Mesendoderm (in vitro differentiated cells): Measurements from ENCODE around the gene P2RX2.

Experiments used
- DNase-seq: peaks from one replicate; pipeline ENCODE4 v3.0.0; 2013
- H2AK5ac ChIP-seq: 2 replicates; pipeline ENCODE4 v1.6.1; 2013; ENCODE audit warnings: low read length, inconsistent platforms
- H2BK120ac ChIP-seq: 2 replicates; pipeline ENCODE4 v1.6.1; 2013; ENCODE audit warnings: low read depth, mild to moderate bottlenecking, low read length, moderate library complexity, mixed read lengths
- H2BK15ac ChIP-seq: replicated peaks from 2 replicates; pipeline ENCODE4 v1.6.1; 2013; ENCODE audit warnings: low read depth, mild to moderate bottlenecking, moderate library complexity
- H2BK5ac ChIP-seq: 2 replicates; pipeline ENCODE4 v1.6.1; 2013; ENCODE audit warnings: low read length, inconsistent platforms
- H3K18ac ChIP-seq: 2 replicates; pipeline ENCODE4 v1.6.1; 2013; ENCODE audit warnings: mild to moderate bottlenecking, low read length, mixed read lengths
- H3K23ac ChIP-seq: one replicate; pipeline ENCODE4 v1.6.1; 2013; ENCODE audit warnings: low read length
- H3K27ac ChIP-seq: 2 replicates; pipeline ENCODE4 v1.5.1; 2013; ENCODE audit warnings: low read depth, mild to moderate bottlenecking, inconsistent platforms, low read length, moderate library complexity
- H3K27me3 ChIP-seq: 2 replicates; pipeline ENCODE4 v1.6.1; 2013; ENCODE audit warnings: low read length, control low read depth, mild to moderate bottlenecking, inconsistent platforms; ENCODE audit not compliant: insufficient read depth, poor library complexity
- H3K36me3 ChIP-seq: 2 replicates; pipeline ENCODE4 v1.6.1; 2013; ENCODE audit warnings: low read length, inconsistent platforms; ENCODE audit not compliant: control insufficient read depth, insufficient read depth
- H3K4ac ChIP-seq: one replicate; pipeline ENCODE4 v1.6.1; 2013; ENCODE audit warnings: low read depth, mild to moderate bottlenecking, low read length, moderate library complexity
- H3K4me1 ChIP-seq: 2 replicates; pipeline ENCODE4 v1.6.1; 2013; ENCODE audit warnings: low read depth, low read length, inconsistent platforms; ENCODE audit not compliant: control insufficient read depth
- H3K4me2 ChIP-seq: 2 replicates; pipeline ENCODE4 v1.6.1; 2013; ENCODE audit warnings: low read length
- H3K4me3 ChIP-seq: 2 replicates; pipeline ENCODE4 v1.5.1; 2013; ENCODE audit warnings: mild to moderate bottlenecking, low read length
- H3K56ac ChIP-seq: one replicate; pipeline ENCODE4 v1.6.1; 2013; ENCODE audit warnings: low read length
- H3K79me1 ChIP-seq: 2 replicates; pipeline ENCODE4 v1.6.1; 2013; ENCODE audit warnings: low read length, inconsistent platforms
- H3K79me2 ChIP-seq: 2 replicates; pipeline ENCODE4 v1.6.1; 2013; ENCODE audit warnings: mild to moderate bottlenecking, low read length; ENCODE audit not compliant: control insufficient read depth, insufficient read depth
- H3K9ac ChIP-seq: 2 replicates; pipeline ENCODE4 v1.6.1; 2013; ENCODE audit warnings: low read length, inconsistent platforms
- H4K5ac ChIP-seq: one replicate; pipeline ENCODE4 v1.6.1; 2013; ENCODE audit warnings: low read length
- H4K8ac ChIP-seq: one replicate; pipeline ENCODE4 v1.6.1; 2013; ENCODE audit warnings: low read depth, mild to moderate bottlenecking, control low read depth, low read length, moderate library complexity
- WGBS: extraction: QIAGEN DNeasy Blood & Tissue Kit; methylation state at CpG from one replicate; pipeline ENCODE4 v1.1.7; 2013; ENCODE audit warnings: low lambda C conversion rate, missing lambda C conversion rate; ENCODE audit not compliant: insufficient coverage; ENCODE audit errors: extremely low coverage; 5-methylcytosine and 5-hydroxymethylcytosine counted together

The P2RX2 gene

GRCh38 chr12:132610051-132610759 is 8.4 kb upstream of the P2RX2 start, which contains the start of gene LRCOL1:
LRCOL1 (minus strand) TSS chr12:132610582; CDS start chr12:132606251, 4,331 bp downstream.
- H4K8ac ChIP-seq: no peak within 1 kb of the TSS
- peak within 1 kb of the TSS; percentile 6 for H3K23ac ChIP-seq
- H2BK5ac ChIP-seq: no peak within 1 kb of the TSS
- no peak within 1 kb of the TSS for H3K9ac ChIP-seq
- H4K5ac ChIP-seq: no peak within 1 kb of the TSS
- H3K18ac ChIP-seq: no peak within 1 kb of the TSS
- no peak for DNase-seq
- no peaks in the 10 kb centered on the region for H3K36me3 ChIP-seq
- H3K79me1 ChIP-seq: no peaks in the 10 kb centered on the region
- WGBS: no CpG with 5 or more reads among the region's 35 CpGs
- H3K4me2 ChIP-seq: no peak within 1 kb of the TSS
- no peak within 1 kb of the TSS for H2BK15ac ChIP-seq
- no peaks in the 10 kb centered on the region for H3K27me3 ChIP-seq
- no peak within 1 kb of the TSS for H2AK5ac ChIP-seq
- no peak within 1 kb of the TSS for H2BK120ac ChIP-seq
- no peak within 1 kb of the TSS for H3K27ac ChIP-seq
- H3K56ac ChIP-seq: no peak within 1 kb of the TSS
- no peaks in the 10 kb centered on the region for H3K4me1 ChIP-seq
- no peak within 1 kb of the TSS for H3K4ac ChIP-seq
- no peak within 1 kb of the TSS for H3K4me3 ChIP-seq
- H3K79me2 ChIP-seq: no peaks in the 10 kb centered on the region

- H3K4me2 ChIP-seq: no peak overlapping the region
- no peak overlapping the region for H3K18ac ChIP-seq
- H3K27me3 ChIP-seq: no peaks in the 10 kb centered on the region
- H2BK5ac ChIP-seq: no peak overlapping the region
- H3K4me1 ChIP-seq: no peaks in the 10 kb centered on the region
- no peak overlapping the region for H2BK120ac ChIP-seq
- DNase-seq: no peak
- H4K5ac ChIP-seq: no peak overlapping the region
- no peak overlapping the region for H3K27ac ChIP-seq
- H3K4me3 ChIP-seq: no peak overlapping the region
- H3K36me3 ChIP-seq: no peaks in the 10 kb centered on the region
- no peak overlapping the region for H3K4ac ChIP-seq
- WGBS: no CpG with 5 or more reads among the region's 33 CpGs
- no peak overlapping the region for H3K23ac ChIP-seq
- H3K79me2 ChIP-seq: no peaks in the 10 kb centered on the region
- H4K8ac ChIP-seq: no peak overlapping the region
- H3K56ac ChIP-seq: no peak overlapping the region
- H3K79me1 ChIP-seq: no peaks in the 10 kb centered on the region
- H3K9ac ChIP-seq: no peak overlapping the region
- no peak overlapping the region for H2BK15ac ChIP-seq
- H2AK5ac ChIP-seq: no peak overlapping the region
Observed at GRCh38 chr12:132610866-132611602, 7.5 kb upstream of the P2RX2 start.

GRCh38 chr12:132611620-132612019 is 7.0 kb upstream of the P2RX2 start:
- Histone ChIP-seq H3K18ac (no peak overlapping the region), H3K4ac (no peak overlapping the region), H2AK5ac (no peak overlapping the region), H2BK5ac (no peak overlapping the region), H4K5ac (no peak overlapping the region), H3K79me1 (no peaks in the 10 kb centered on the region), H3K23ac (no peak overlapping the region), H3K4me3 (no peak overlapping the region), H3K27ac (no peak overlapping the region), H3K4me1 (no peaks in the 10 kb centered on the region), H4K8ac (no peak overlapping the region), H3K56ac (no peak overlapping the region), H2BK120ac (no peak overlapping the region), H2BK15ac (no peak overlapping the region), H3K9ac (no peak overlapping the region), H3K79me2 (no peaks in the 10 kb centered on the region), H3K27me3 (peaks cover under 1% of the 10 kb centered on the region), H3K4me2 (no peak overlapping the region), H3K36me3 (no peaks in the 10 kb centered on the region)
- no CpG with 5 or more reads among the region's 10 CpGs for WGBS
- no peak for DNase-seq

- Histone ChIP-seq H3K56ac (no peak overlapping the region), H3K79me1 (no peaks in the 10 kb centered on the region), H3K79me2 (no peaks in the 10 kb centered on the region), H3K18ac (no peak overlapping the region), H3K27me3 (peaks cover 10% of the 10 kb centered on the region), H3K23ac (no peak overlapping the region), H2AK5ac (no peak overlapping the region), H3K9ac (no peak overlapping the region), H4K8ac (no peak overlapping the region), H3K4me2 (no peak overlapping the region), H3K27ac (no peak overlapping the region), H3K4me3 (no peak overlapping the region), H2BK5ac (no peak overlapping the region), H3K36me3 (no peaks in the 10 kb centered on the region), H4K5ac (no peak overlapping the region), H3K4me1 (no peaks in the 10 kb centered on the region), H2BK120ac (no peak overlapping the region), H2BK15ac (no peak overlapping the region), H3K4ac (no peak overlapping the region)
- DNase-seq: no peak
- no CpG with 5 or more reads among the region's 5 CpGs for WGBS
Observed at GRCh38 chr12:132614029-132614428, 4.5 kb upstream of the P2RX2 start.

- H2BK15ac ChIP-seq: no peak overlapping the region
- peak; percentile 88 for DNase-seq
- WGBS: no CpG with 5 or more reads among the region's 18 CpGs
Observed at GRCh38 chr12:132614861-132615578, 3.6 kb upstream of the P2RX2 start.

More at GRCh38 chr12:132614861-132615578, 3.6 kb upstream of the P2RX2 start:
- no peak overlapping the region for H2AK5ac ChIP-seq
- H3K79me2 ChIP-seq: no peaks in the 10 kb centered on the region
- H3K27ac ChIP-seq: no peak overlapping the region
- H3K36me3 ChIP-seq: no peaks in the 10 kb centered on the region
- no peak overlapping the region for H3K18ac ChIP-seq
- H2BK120ac ChIP-seq: no peak overlapping the region
- H3K79me1 ChIP-seq: no peaks in the 10 kb centered on the region
- no peak overlapping the region for H4K8ac ChIP-seq
- H3K27me3 ChIP-seq: peaks cover 10% of the 10 kb centered on the region
- H3K56ac ChIP-seq: no peak overlapping the region
- no peak overlapping the region for H3K4ac ChIP-seq
- no peak overlapping the region for H4K5ac ChIP-seq
- no peak overlapping the region for H3K4me3 ChIP-seq
- H3K23ac ChIP-seq: no peak overlapping the region
- no peak overlapping the region for H2BK5ac ChIP-seq
- H3K4me1 ChIP-seq: no peaks in the 10 kb centered on the region
- no peak overlapping the region for H3K9ac ChIP-seq
- no peak overlapping the region for H3K4me2 ChIP-seq
